GM19025 (cell line): Measurements from ENCODE around the gene PDC.
"Not testable (repeated sequence)": the region's sequence is repeated elsewhere in the genome, so short reads cannot be mapped to it uniquely, and the experiment has no call there.

Experiments
- ATAC-seq: cut with Tn5 transposase; IDR thresholded peaks from one replicate; pipeline ENCODE4 v1.9.1; 2021; ENCODE audit warnings: mild to moderate bottlenecking, low read depth, moderate library complexity; ENCODE audit not compliant: unreplicated experiment

Gene PDC

DNA sequence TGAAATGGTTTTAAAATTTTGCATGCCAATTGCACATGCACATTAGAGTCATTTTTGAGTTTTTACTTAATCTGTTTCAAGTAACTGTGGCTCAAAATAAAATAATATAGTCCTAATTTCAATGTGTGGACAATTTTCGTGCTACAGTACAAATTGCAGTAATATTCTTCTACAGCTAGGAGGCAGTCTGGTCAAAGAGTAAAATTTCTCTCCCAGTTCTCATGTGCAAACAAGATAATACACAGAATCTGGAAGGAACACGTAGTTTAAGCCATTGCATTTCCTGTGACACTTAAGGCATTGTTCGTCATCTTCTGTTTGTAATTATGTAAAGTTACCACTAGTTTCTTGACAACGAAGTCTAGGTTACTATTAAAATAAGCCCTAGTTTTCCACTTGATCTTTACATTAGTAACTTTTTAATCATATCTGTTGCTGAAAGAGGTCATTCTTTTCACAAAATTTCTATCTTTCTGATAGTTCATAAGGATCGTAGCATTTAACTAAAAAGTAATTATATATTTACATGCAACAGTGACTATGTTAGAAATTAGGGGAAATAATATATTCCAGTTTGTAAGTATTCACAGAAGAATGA is 56.4 kb downstream of the PDC start:
- no peak for ATAC-seq

DNA sequence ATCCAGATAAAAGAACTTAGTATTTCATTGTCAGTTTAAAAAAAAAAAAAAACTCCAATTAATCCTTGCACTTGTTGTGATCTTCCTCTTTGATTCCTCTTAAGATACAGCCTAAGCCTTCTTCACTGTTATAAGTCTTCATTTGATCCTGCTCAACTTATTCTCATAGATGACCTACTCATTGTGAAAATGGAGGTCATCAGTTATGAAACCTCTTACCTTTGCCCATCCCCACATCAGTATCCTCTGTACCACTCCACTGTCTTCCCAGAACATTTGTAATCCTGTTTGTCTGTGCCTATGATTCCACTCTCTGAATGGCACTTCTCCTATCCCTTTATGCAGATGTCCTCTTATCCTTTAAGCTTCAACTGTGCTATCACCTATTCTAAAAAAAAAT is 57.3 kb downstream of the PDC start:
- no peak for ATAC-seq

DNA sequence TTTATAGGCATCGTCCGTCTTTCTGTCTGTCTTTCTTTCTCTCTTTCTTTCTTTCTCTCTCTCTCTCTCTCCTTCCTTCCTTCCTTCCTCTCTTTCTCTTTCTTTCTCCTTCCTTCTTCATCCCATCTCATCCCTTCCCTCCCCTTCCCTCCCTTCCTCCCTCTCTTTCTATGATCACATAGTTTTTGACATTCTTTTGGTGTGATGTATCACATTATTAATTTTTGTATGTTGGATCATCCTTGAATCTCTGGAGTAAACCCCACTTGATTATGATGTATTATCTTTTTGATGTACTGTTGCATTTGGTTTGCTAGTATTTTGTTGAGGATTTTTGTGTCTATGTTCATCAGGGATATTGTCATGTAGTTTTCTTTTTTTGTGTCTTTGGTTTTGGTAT is 59.5 kb downstream of the PDC start:
- not testable (repeated sequence) for ATAC-seq
